GM18499 (cell line): ENCODE results near the gene STIM2.

Experiments
- ATAC-seq: cut with Tn5 transposase; IDR thresholded peaks from one replicate; pipeline ENCODE4 v1.9.1; 2021; ENCODE audit warnings: moderate number of reproducible peaks; ENCODE audit not compliant: insufficient read depth, unreplicated experiment

STIM2 gene

GRCh38 chr4:26992657-26993361 lies 132.2 kb downstream of the STIM2 start:
- peak; percentile 92 for ATAC-seq

GRCh38 chr4:26993539-26993938 lies 132.9 kb downstream of the STIM2 start:
- no peak for ATAC-seq

DNA sequence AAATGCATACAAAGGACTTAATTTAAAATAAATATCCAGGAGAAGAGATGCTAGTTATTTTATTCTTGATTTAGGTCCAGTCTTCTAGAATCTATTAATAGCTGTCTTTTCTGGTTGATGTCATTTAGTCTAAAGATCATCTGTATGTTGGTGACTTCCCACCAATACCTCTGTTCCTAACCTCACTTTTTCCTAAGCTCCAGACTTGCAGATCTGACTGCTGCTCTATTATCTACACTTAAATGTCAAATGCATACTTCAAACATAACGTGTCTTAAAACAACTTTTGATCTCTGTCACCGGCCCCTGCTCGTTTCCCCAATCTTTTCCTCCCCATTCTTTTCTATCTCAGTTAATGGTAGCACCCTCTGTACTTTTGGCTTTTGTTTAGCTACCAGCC lies 133.3 kb downstream of the STIM2 start:
- ATAC-seq: no peak

GRCh38 chr4:26995316-26995715 lies 134.7 kb downstream of the STIM2 start:
- ATAC-seq: no peak

DNA sequence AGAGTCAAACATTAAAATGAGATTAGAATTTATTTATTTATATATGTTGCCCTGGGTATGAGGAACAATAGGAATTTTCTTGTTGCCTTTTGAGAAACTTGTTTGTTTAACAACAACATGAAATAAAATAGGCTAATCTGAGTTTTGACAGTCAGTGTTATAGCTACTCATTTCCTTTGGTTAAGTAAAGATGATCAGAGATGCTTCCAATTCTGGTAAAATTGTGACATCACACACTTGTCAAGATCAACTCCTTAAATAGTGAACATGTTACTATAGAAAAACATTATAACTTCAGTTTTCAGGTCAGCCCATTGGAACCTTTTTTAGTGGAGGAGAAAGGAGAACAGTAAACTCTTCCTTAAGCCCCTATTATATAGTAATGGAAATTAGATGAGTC lies 136.1 kb downstream of the STIM2 start:
- no peak for ATAC-seq

GRCh38 chr4:26999689-27000088 lies 139.0 kb downstream of the STIM2 start:
- ATAC-seq: no peak

- no peak for ATAC-seq
These were observed 139.5 kb downstream of the STIM2 start for GRCh38 chr4:27000122-27000521.

GRCh38 chr4:27000820-27001219 lies 140.2 kb downstream of the STIM2 start:
- peak; percentile 59 for ATAC-seq

DNA sequence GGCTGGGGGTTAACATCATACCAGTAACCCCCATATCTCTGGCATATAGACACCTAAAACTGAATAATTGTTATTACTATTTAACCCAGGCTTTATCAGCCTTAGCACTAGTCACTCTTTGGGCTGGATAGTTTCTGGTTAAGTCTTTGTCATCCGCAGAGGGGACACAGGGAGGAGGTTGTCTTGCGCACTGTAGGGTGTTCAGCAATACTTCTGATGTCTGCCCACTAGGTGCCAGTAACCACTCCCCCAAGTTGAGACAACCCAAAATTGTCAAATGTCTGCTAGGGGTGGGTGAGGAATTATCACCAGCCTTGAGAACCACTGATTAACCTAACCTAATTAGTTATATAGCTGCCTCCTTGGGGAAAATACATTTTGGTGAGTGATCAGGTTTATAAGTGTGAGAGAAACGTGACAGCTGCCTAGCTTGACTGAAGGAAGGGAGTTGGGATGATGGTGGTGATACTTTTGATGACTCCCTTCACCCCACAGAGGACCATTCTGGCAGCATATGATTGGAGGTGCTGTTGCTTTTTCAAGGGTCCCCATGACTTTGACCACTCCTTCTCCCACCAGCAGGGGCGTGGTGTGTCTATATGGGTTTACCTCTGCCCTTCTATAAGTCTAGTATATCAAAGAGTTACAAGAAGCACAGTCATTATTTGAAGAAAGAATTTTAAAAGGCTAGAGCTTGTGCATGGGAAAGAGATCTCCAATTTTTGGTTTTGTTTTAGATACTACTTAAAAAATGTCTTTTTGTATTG lies 140.9 kb downstream of the STIM2 start:
- no peak for ATAC-seq

DNA sequence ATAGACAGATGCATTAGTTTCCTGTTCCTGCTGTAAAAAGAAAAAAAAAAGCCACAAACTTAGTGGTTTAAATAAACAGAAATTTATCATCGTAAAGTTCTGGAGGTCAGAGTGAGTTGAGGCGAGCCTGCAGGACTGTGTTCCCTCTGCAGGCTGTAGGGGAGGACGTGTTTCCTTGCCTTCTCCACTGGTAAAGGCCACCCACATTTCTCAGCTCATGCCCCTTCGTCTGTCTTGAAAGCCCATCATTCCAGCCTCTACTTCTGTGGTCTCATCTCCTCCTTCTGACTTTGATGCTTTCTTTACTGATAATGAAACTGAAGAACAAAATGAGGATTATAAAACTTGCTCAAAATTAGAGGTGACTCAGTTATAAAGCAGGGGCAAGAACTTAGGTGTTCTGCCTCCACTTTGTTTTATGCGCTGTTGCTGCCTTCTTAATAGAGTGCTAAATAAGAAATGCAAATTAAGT lies 143.0 kb downstream of the STIM2 start:
- no peak for ATAC-seq

DNA sequence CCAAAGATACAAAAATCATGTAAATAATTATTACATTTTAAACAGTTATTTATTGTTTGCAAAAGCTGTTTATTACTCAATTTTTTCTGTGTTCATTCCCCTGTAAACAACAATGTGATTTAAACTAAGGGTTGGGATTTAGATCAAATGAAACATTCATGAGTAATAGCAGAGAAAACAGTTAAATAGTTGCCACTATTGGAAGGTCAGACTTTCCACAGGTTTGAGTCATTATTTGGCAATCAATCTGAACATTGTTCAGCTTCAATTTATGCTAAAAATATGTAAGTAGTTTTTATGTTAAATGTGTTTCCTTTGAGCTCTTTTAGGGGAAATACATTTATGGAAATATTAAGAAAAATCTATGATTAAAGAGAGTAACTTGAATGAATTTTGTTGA lies 144.9 kb downstream of the STIM2 start:
- ATAC-seq: no peak

- no peak for ATAC-seq
These were observed 145.4 kb downstream of the STIM2 start for GRCh38 chr4:27005905-27006590.

- ATAC-seq: no peak
These were observed 146.0 kb downstream of the STIM2 start for GRCh38 chr4:27006646-27007045.

DNA sequence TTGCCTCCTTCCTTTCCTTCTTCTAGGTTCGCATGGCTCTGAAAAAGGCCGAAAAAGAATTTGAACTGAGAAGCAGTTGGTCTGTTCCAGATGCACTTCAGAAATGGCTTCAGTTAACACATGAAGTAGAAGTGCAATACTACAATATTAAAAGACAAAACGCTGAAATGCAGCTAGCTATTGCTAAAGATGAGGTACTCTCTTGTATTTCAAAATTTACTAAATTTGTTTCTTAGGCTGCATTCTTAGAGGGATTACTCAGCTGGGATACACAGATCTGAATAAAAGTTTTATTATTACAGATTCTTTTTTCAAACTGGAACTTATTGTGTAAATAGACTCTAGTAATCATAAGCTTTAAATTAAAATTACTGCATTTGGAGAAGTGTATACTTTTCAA lies 146.9 kb downstream of the STIM2 start:
- ATAC-seq: no peak

GRCh38 chr4:27008679-27009078 lies 148.0 kb downstream of the STIM2 start:
- ATAC-seq: no peak

GRCh38 chr4:27009539-27009938 lies 148.9 kb downstream of the STIM2 start:
- ATAC-seq: no peak

DNA sequence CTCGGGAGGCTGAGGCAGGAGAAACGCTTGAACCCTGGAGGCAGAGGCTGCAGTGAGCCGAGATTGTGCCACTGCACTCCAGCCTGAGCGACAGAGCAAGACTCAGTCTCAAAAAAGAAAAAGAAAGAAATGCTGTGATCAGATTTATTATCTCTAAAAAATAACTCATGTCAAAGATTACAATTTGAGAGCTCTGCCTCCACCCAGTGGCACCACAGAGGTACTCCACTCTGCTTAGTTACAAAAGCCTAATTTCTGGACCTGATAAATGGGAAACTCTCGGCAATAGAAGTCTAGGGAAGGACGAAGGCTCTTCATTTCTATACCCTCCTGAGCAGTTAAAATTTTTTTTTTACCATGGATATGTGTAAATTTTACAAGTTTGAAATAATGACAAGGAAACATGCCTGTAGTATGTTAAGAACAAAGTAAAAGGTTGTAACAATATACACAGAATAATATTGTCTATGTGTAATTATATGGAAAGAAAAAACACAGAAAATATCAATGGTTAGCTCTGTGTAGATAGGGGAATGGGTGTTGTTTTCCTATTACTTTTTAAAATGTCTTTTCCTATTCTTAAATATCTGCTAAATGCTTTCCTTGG lies 149.8 kb downstream of the STIM2 start:
- no peak for ATAC-seq

- no peak for ATAC-seq
These were observed 150.8 kb downstream of the STIM2 start for GRCh38 chr4:27011401-27011800.

GRCh38 chr4:27013012-27013411 lies 152.4 kb downstream of the STIM2 start:
- ATAC-seq: no peak

DNA sequence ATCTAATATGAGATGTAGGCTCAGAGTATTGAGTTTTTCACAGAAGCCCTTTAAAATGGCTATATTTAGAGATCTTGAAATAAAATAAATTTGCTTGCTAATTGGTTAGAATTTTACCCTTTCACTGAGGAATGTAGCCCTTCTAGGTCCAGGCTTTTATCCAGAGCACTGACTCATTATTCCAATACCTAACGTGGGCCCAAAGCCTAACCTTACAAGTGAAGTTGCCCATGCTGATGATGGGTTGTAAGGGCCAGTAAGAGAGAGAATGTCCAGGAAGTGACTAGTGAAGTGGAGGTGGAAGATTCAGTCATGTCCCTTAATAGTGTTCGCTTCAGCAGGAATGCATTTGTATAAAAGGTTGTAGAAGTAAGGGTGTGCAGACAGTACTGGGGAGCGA lies 155.9 kb downstream of the STIM2 start:
- no peak for ATAC-seq

DNA sequence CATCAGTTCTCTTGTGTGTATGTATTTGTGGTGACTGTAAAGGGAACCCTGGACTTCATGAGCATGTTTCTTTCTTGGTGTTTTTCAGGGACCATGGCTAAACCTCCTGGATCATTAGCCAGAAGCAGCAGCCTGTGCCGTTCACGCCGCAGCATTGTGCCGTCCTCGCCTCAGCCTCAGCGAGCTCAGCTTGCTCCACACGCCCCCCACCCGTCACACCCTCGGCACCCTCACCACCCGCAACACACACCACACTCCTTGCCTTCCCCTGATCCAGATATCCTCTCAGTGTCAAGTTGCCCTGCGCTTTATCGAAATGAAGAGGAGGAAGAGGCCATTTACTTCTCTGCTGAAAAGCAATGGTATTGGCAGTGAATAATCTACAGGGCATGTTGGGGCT lies 157.0 kb downstream of the STIM2 start:
- ATAC-seq: no peak
